Smooth muscle cell (in vitro differentiated cells): Measurements from ENCODE around the gene ANP32B. TPM values are rescaled to one million over a fixed set of nuclear protein-coding genes. Genes with fewer than 3 reads are reported as not detected.

ENCODE experiments used
- DNase-seq: peaks from one replicate; lab custom pipeline; 2025; ENCODE audit not compliant: unreplicated experiment; lab: John Stamatoyannopoulos, UW
- H2AFZ ChIP-seq: fragments of 200-600 bp; sonication (generic); 2 replicates; pipeline ENCODE4 v1.6.0; 2016; ENCODE audit warnings: antibody characterized with exemption, low read depth, mild to moderate bottlenecking
- H3F3A ChIP-seq: fragments of 200-600 bp; sonication (generic); 2 replicates; pipeline ENCODE4 v1.6.0; 2017; ENCODE audit warnings: antibody characterized with exemption, low read depth
- H3K27ac ChIP-seq: fragments of 200-600 bp; sonication (generic); 2 replicates; pipeline ENCODE4 v1.5.1; 2016; ENCODE audit warnings: low read depth, mild to moderate bottlenecking
- H3K27me3 ChIP-seq: fragments of 200-600 bp; sonication (generic); 2 replicates; pipeline ENCODE4 v1.6.1; 2016; ENCODE audit warnings: low read depth, mild to moderate bottlenecking
- H3K36me3 ChIP-seq: fragments of 200-600 bp; sonication (generic); 2 replicates; pipeline ENCODE4 v1.5.1; 2016; ENCODE audit warnings: low read depth
- H3K4me1 ChIP-seq: fragments of 200-600 bp; sonication (generic); 2 replicates; pipeline ENCODE4 v1.5.1; 2016; ENCODE audit warnings: low read depth
- H3K4me2 ChIP-seq: fragments of 200-600 bp; sonication (generic); 2 replicates; pipeline ENCODE4 v1.6.0; 2016; ENCODE audit warnings: mild to moderate bottlenecking
- H3K4me3 ChIP-seq: fragments of 200-600 bp; sonication (generic); 2 replicates; pipeline ENCODE4 v1.5.1; 2016; ENCODE audit warnings: mild to moderate bottlenecking
- H3K79me2 ChIP-seq: fragments of 200-600 bp; sonication (generic); 2 replicates; pipeline ENCODE4 v1.6.0; 2016; ENCODE audit warnings: low read depth, mild to moderate bottlenecking
- H3K9ac ChIP-seq: fragments of 200-600 bp; sonication (generic); 2 replicates; pipeline ENCODE4 v1.6.0; 2016; ENCODE audit warnings: low read depth
- H3K9me3 ChIP-seq: fragments of 200-600 bp; sonication (generic); replicated peaks from 2 replicates; pipeline ENCODE4 v1.5.1; 2016; ENCODE audit warnings: low read depth
- H4K20me1 ChIP-seq: fragments of 200-600 bp; sonication (generic); 2 replicates; pipeline ENCODE4 v1.6.0; 2016; ENCODE audit warnings: low read depth
- WGBS: methylation state at CpG from one replicate; pipeline ENCODE4 v1.1.7; 2016; ENCODE audit warnings: low lambda C conversion rate; 5-methylcytosine and 5-hydroxymethylcytosine counted together
- polyA plus RNA-seq: library from polyadenylated mRNA; unstranded; fragments of >200 nt; fragmentation: Nextera tagmentation; extraction: Ambion mirVana; gene quantifications from 2 replicates; pipeline ENCODE4 v1.2.1, GENCODE V29; 2016
- total RNA-seq: library from RNA; depleted of rRNA; stranded (reverse); fragments of >200 nt; gene quantifications from 2 replicates; pipeline ENCODE4 v1.2.3, GENCODE V29; 2014
- TF ChIP-seq, protein P1 (sequence below): fragments of 200-600 bp; sonication (generic); IDR thresholded peaks from 2 replicates; pipeline ENCODE4 v1.5.1; 2017; ENCODE audit warnings: borderline replicate concordance, mild to moderate bottlenecking, antibody characterized with exemption; ENCODE audit not compliant: insufficient read depth, poor library complexity, severe bottlenecking

The ANP32B gene
- total and polyA plus RNA-seq, 2 experiments from 2014 or later, result 21.3 to 52.4 TPM

DNA sequence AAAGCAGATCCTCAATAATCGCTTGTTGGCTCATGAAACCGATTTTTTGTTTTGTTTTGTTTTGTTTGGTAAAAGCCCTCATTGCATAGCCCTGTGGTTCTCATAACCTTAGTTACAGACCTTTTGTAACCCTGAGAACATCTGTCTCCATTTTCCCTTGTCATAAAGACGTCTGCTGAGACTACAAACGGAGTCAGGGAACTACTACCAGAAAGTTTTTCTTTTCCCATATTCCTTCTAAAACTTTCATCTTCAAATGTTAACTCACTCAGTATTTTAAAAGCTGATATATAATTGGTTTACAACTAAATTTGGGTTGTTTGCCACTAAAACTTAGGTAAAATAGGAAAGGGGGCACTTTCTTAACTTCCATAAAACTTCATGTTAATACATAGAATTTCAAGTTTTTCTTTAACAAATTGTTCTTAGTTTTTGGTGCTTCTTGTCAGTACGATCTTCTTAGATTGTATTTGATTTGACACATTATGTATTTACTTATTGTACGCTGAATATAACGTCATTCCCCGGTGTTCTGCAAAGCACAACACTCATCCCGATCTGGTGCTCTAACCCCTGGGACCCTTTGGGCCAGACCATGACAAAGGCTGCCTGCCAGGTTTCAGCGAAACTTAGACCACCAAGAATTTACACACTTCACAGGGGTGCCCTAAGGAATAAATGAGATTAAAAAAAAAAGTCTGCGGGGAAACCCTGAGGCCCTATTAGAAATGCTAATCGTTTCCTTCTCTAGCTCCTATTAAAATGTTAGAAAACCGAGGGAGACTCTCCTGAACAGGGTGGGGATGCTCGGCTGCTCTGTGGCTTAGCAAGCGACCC lies 1.1 kb upstream of the ANP32B start:
- Histone ChIP-seq H4K20me1 (peaks cover 21% of the 10 kb centered on the region), H3K36me3 (no peaks in the 10 kb centered on the region), H3F3A (peaks cover 5% of the 10 kb centered on the region), H3K4me3 (peak overlapping the region; percentile 99), H2AFZ (peak overlapping the region; percentile 97), H3K4me1 (peaks cover 17% of the 10 kb centered on the region), H3K4me2 (peak overlapping the region; percentile 91), H3K79me2 (peaks cover 32% of the 10 kb centered on the region), H3K9ac (peak overlapping the region; percentile 73), H3K9me3 (no peaks in the 10 kb centered on the region), H3K27me3 (no peaks in the 10 kb centered on the region), H3K27ac (peak overlapping the region; percentile 63)
- DNase-seq, result no peak
- 28% methylated on average over 15 of the region's 15 CpGs for WGBS
- TF ChIP-seq, protein P1, sequence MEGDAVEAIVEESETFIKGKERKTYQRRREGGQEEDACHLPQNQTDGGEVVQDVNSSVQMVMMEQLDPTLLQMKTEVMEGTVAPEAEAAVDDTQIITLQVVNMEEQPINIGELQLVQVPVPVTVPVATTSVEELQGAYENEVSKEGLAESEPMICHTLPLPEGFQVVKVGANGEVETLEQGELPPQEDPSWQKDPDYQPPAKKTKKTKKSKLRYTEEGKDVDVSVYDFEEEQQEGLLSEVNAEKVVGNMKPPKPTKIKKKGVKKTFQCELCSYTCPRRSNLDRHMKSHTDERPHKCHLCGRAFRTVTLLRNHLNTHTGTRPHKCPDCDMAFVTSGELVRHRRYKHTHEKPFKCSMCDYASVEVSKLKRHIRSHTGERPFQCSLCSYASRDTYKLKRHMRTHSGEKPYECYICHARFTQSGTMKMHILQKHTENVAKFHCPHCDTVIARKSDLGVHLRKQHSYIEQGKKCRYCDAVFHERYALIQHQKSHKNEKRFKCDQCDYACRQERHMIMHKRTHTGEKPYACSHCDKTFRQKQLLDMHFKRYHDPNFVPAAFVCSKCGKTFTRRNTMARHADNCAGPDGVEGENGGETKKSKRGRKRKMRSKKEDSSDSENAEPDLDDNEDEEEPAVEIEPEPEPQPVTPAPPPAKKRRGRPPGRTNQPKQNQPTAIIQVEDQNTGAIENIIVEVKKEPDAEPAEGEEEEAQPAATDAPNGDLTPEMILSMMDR, result no peak

DNA sequence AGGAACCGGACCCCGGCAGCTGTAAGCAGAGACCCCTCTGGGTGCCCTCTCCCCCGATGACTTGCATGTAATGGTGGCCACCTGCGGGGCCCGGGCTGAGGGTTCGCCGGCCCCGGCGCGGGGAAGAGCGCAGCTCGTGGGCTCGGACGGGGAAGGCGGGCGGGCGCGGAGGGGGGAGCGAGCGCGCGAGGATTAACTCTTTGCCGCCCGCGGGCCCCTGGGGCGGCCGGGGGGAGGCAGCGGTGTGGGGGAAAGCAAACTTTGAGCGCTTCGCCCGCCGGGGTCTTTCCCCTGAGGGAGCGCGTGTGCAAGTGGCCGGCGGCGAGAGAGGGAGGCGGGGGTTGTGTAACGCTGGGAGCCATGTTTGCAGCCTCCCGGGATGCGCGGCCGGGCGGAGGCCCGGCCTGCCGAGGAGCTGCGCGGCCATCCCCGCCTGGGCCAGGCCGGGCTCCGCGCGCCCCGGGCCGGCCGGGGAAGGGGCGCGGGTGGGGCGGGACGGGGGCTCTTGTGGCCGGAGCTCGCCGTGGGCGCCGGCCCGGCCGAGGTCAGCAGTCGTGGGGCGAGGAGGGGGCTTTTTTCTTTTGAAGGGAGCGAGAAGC lies 547 bp downstream of the ANP32B start:
- peak; percentile 48 for DNase-seq
- Histone ChIP-seq H3K36me3 (no peaks in the 10 kb centered on the region), H3K27me3 (no peaks in the 10 kb centered on the region), H3K79me2 (peaks cover 48% of the 10 kb centered on the region), H3F3A (peaks cover 5% of the 10 kb centered on the region), H3K4me2 (peak overlapping the region; percentile 91), H3K27ac (peak overlapping the region; percentile 82), H3K4me1 (peaks cover 17% of the 10 kb centered on the region), H2AFZ (peak overlapping the region; percentile 90), H4K20me1 (peaks cover 37% of the 10 kb centered on the region), H3K9ac (peak overlapping the region; percentile 91), H3K9me3 (no peaks in the 10 kb centered on the region), H3K4me3 (peak overlapping the region; percentile 99)
- 2% methylated on average over 16 of the region's 70 CpGs for WGBS
- TF ChIP-seq, protein P1, result no peak

DNA sequence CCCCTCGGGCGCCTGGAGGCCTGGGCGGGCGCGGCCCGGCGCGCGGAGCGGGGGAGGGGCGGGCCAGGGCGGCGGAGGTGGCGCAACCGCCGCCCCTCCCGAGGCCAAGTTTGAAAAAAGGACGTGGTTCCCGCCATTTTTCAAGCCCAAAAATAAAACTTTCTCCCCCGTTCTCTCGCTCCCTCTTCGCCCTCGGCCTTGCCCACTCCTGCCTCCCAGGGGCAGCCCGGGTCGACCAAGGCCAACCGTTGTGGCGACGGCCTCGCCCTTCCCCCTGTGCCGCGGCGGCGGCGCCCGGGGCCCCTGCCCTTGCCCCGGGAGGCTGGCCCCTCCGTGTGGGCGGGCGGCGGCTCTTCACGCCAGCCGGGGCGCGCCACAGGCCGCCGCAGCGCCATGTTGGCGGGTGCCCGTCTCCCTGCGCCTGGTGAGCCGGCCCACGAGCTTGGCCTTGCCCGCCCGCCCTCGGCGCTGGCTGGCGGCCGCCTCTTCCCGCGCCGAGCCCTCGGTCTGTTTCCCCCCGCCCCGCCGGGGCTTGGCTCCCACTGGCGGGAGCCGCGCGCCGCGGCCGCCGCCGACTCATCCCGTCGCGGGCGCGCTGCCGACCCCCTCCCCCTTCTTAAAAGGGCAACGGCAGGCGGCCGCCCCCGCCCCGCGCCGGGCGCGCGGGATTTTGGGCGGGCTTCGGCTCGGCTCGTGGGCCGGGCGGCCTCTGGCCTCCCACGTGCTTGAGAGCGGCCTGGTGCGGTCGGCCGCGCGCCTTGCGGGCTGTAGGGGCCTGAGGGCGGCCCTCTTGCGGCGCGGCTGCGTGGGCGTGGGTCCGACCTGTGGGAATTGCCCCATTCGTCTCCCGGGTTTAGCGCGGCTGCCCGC lies 1.3 kb downstream of the ANP32B start:
- Histone ChIP-seq H3K36me3 (no peaks in the 10 kb centered on the region), H2AFZ (peak overlapping the region; percentile 90), H3K27ac (peak overlapping the region; percentile 82), H3K4me3 (peak overlapping the region; percentile 99), H3K4me2 (peak overlapping the region; percentile 91), H3K4me1 (peaks cover 17% of the 10 kb centered on the region), H3F3A (peaks cover 5% of the 10 kb centered on the region), H3K9ac (peak overlapping the region; percentile 91), H3K27me3 (no peaks in the 10 kb centered on the region), H4K20me1 (peaks cover 44% of the 10 kb centered on the region), H3K9me3 (no peaks in the 10 kb centered on the region), H3K79me2 (peaks cover 55% of the 10 kb centered on the region)
- 2% methylated on average over 65 of the region's 116 CpGs for WGBS
- TF ChIP-seq, protein P1, result no peak
- DNase-seq, result peak; percentile 66
